ENCODE results near the gene SEC24D.

The SEC24D gene

GRCh38 chr4:118718511-118719170, 117.3 kb downstream of the SEC24D start:
- no peak for DNase-seq (ENCODE audit: low read depth)

GRCh38 chr4:118716304-118716703, 119.6 kb downstream of the SEC24D start:
- no peak for DNase-seq (ENCODE audit: low read depth)

- no peak for DNase-seq (ENCODE audit: low read depth)
These were observed 121.2 kb downstream of the SEC24D start for GRCh38 chr4:118714682-118715081.

GRCh38 chr4:118712872-118713271, 123.1 kb downstream of the SEC24D start:
- no peak for DNase-seq (ENCODE audit: low read depth)

- no peak for DNase-seq (ENCODE audit: low read depth)
These were observed 124.9 kb downstream of the SEC24D start for GRCh38 chr4:118711052-118711451.

GRCh38 chr4:118703118-118703517, 132.8 kb downstream of the SEC24D start:
- DNase-seq (ENCODE audit: low read depth): no peak

- DNase-seq (ENCODE audit: low read depth): peak; percentile 82
These were observed 150.8 kb downstream of the SEC24D start, which contains the start of gene METTL14 for GRCh38 chr4:118684873-118685811. TSS of gene METTL14 (plus strand) at chr4:118685392. CDS start at chr4:118685535, 143 bp downstream.

GRCh38 chr4:118683513-118683912, 152.4 kb downstream of the SEC24D start:
- DNase-seq (ENCODE audit: low read depth): no peak

GRCh38 chr4:118682928-118683327, 153.0 kb downstream of the SEC24D start:
- no peak for DNase-seq (ENCODE audit: low read depth)

GRCh38 chr4:118680808-118681207, 155.1 kb downstream of the SEC24D start:
- DNase-seq (ENCODE audit: low read depth): no peak

- no peak for DNase-seq (ENCODE audit: low read depth)
These were observed 159.8 kb downstream of the SEC24D start for GRCh38 chr4:118676128-118676527.
